Parathyroid adenoma (tissue), 2 donors: Measurements from ENCODE around the gene TMED4.

Experiments
- H2AFZ ChIP-seq: fragments of 300-600 bp; sonication (generic); one replicate; pipeline ENCODE4 v1.7.0; 2017; ENCODE audit warnings: antibody characterized with exemption, mild to moderate bottlenecking
- H3K27ac ChIP-seq: fragments of 300-600 bp; sonication (generic); one replicate; pipeline ENCODE4 v1.7.0; 2017
- H3K27me3 ChIP-seq: fragments of 300-600 bp; sonication (generic); one replicate; pipeline ENCODE4 v1.7.0; 2017; ENCODE audit warnings: low read length; ENCODE audit not compliant: control insufficient read depth, insufficient read depth
- H3K36me3 ChIP-seq: fragments of 300-600 bp; sonication (generic); one replicate; pipeline ENCODE4 v1.7.0; 2017; ENCODE audit warnings: low read length; ENCODE audit not compliant: control insufficient read depth, insufficient read depth
- H3K4me1 ChIP-seq: fragments of 300-600 bp; sonication (generic); one replicate; pipeline ENCODE4 v1.7.0; 2017; ENCODE audit warnings: control low read depth
- H3K4me2 ChIP-seq: fragments of 300-600 bp; sonication (generic); one replicate; pipeline ENCODE4 v1.7.0; 2017; ENCODE audit warnings: low read length
- H3K4me3 ChIP-seq: fragments of 300-600 bp; sonication (generic); one replicate; pipeline ENCODE4 v1.7.0; 2017; ENCODE audit warnings: low read depth, low read length
- H3K79me2 ChIP-seq: fragments of 300-600 bp; sonication (generic); one replicate; pipeline ENCODE4 v1.7.0; 2017; ENCODE audit warnings: control low read depth
- H3K9ac ChIP-seq: fragments of 300-600 bp; sonication (generic); one replicate; pipeline ENCODE4 v1.7.0; 2017; ENCODE audit warnings: mild to moderate bottlenecking
- H3K9me3 ChIP-seq: fragments of 300-600 bp; sonication (generic); one replicate; pipeline ENCODE4 v1.7.0; 2017; ENCODE audit warnings: low read length; ENCODE audit not compliant: control insufficient read depth
- CTCF ChIP-seq: fragments of 300-600 bp; sonication (generic); IDR thresholded peaks from one replicate; pipeline ENCODE4 v1.7.0; 2017; ENCODE audit warnings: antibody characterized with exemption, mild to moderate bottlenecking
- donor health status: primary hyperparathyroidism.

Gene TMED4

DNA sequence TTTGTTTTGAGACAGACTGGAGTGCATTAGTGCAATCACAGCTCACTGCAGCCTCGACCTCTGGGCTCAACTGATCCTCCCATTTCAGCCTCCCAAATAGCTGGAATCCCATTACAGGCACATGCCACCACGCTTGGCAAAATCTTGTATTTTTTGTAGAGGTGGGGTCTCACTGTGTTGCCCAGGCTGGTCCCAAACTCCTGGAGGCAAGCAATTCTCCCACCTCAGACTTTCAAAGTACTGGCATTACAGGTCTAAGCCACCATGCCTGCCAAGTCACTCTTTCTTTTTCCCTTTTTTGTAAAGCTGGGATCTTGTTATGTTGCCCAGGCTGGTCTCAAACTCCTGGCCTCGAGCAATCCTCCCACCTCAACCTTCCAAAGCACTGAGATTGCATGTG, 32.6 kb downstream of the TMED4 start:
- Histone ChIP-seq H3K27ac (no peak overlapping the region), H3K4me1 (no peaks in the 10 kb centered on the region), H3K27me3 (no peaks in the 10 kb centered on the region), H3K4me2 (no peak overlapping the region), H3K9ac (no peak overlapping the region), H2AFZ (no peak overlapping the region), H3K36me3 (no peaks in the 10 kb centered on the region), H3K4me3 (no peak overlapping the region), H3K9me3 (no peaks in the 10 kb centered on the region), H3K79me2 (no peaks in the 10 kb centered on the region)
- no peak for TF ChIP-seq CTCF

DNA sequence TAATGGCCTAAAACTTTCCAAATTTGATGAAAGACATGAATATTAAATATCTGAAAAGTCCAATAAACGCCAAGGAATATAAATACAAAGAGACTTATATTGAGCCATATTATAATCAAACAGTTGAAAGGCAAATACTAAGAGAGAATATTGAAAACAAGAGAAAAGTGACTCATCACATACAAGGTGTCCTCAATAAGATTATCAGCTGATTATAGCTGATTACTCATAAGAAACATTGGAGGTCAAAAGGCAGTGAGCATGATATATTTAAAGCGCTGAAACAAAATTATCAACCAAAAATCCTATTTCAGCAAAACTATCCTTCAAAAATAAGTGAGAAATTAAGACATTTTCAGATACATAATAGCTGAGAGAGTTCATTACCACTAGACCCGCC, 33.1 kb downstream of the TMED4 start:
- no peaks in the 10 kb centered on the region for H3K9me3 ChIP-seq
- H3K27me3 ChIP-seq = no peaks in the 10 kb centered on the region
- no peak for TF ChIP-seq CTCF
- H3K27ac ChIP-seq = no peak overlapping the region
- no peaks in the 10 kb centered on the region for H3K4me1 ChIP-seq
- no peak overlapping the region for H3K9ac ChIP-seq
- no peak overlapping the region for H2AFZ ChIP-seq
- no peak overlapping the region for H3K4me2 ChIP-seq
- H3K79me2 ChIP-seq = no peaks in the 10 kb centered on the region
- H3K4me3 ChIP-seq = no peak overlapping the region
- no peaks in the 10 kb centered on the region for H3K36me3 ChIP-seq

GRCh38 chr7:44547536-44548231, 34.3 kb downstream of the TMED4 start:
- Histone ChIP-seq H3K27me3 (no peaks in the 10 kb centered on the region), H3K4me1 (no peaks in the 10 kb centered on the region), H3K79me2 (no peaks in the 10 kb centered on the region), H2AFZ (no peak overlapping the region), H3K9ac (no peak overlapping the region), H3K36me3 (no peaks in the 10 kb centered on the region), H3K9me3 (no peaks in the 10 kb centered on the region), H3K27ac (no peak overlapping the region), H3K4me2 (no peak overlapping the region), H3K4me3 (no peak overlapping the region)
- TF ChIP-seq CTCF = no peak

DNA sequence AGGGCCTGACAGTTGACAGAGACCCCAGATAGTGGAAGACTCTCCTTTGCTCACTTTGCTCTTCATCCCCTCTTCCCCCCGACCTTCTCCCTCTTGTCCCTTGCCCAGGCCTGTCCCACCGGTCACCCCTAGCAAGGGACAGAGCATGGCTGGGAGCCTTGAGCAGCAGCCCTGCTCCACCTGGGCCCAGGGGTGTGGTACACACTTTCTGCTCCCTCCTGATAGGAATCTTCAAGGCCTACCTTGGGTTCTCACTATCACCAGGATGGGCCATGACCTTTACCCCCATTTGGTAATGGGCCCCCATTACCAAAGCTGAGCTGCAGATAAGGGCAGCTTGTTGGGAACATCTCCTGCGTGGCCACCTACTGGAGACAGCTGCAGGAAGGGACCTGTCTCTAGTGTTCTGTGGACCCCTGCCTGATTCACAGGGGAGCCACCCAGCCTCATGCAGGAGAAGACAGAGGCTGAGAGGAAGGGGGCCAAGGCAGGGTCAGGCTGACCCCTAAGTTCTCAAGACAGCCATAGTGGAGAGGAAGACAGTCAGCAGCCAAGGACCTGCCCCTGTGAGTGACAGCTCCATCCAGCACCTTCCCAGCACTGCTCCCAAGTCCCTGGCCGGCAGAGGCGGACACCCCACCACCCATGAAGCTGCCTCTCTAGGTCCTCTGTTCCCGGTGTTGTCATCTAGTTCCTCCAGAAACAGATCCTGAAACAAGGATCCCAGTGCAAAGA, 40.0 kb downstream of the TMED4 start:
- Histone ChIP-seq H3K27me3 (no peaks in the 10 kb centered on the region), H2AFZ (no peak overlapping the region), H3K27ac (no peak overlapping the region), H3K79me2 (no peaks in the 10 kb centered on the region), H3K4me2 (no peak overlapping the region), H3K36me3 (no peaks in the 10 kb centered on the region), H3K4me3 (no peak overlapping the region), H3K9me3 (no peaks in the 10 kb centered on the region), H3K4me1 (no peaks in the 10 kb centered on the region), H3K9ac (no peak overlapping the region)
- TF ChIP-seq CTCF = no peak
